ENCODE data around the gene SVIL. TPM values are rescaled to one million over a fixed set of nuclear protein-coding genes. Genes with fewer than 3 reads are reported as not detected.

Gene SVIL
- total and polyA plus RNA-seq, 2 donors (not counting 1 experiment from before 2014, with no cell fraction given) = 0.74 to 0.88 TPM

DNA sequence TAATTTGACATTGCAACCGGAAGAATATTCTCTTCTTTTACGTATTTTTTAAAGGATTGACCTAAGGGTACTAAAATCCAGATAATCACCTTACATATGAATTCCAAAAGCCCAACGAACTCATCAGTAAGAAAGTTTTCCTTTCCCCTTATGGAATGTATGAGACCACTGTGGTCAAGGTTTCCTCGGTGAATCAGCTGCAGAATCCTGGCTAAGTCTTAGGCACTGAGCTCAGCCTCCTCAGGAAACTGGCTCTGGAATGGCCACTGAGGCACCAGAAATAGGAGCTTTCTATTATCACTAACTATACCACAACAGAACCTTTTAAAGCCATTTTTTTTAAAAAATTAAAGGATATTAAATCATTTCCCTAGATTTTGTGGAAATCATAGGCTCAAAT lies 21.0 kb downstream of the SVIL start:
- Histone ChIP-seq H3K4me1 (ENCODE audit: control insufficient read depth in 2 of 2, insufficient read depth in 2 of 2, low read length in 2 of 2) (no peaks in the 10 kb centered on the region), H3K9me3 (ENCODE audit: control extremely low read depth in 1 of 3, control insufficient read depth in 2 of 3, insufficient read depth in 1 of 3, low read length in 2 of 3) (peaks cover 0 to 14% (median 5%) of the 10 kb centered on the region in 3 donors), H3K27ac (ENCODE audit: low read length in 2 of 2) (no peak overlapping the region), H3K4me3 (ENCODE audit: control extremely low read depth in 1 of 5, extremely low read depth in 1 of 5, insufficient read depth in 1 of 5, low read depth in 2 of 5, low read length in 4 of 5) (no peak overlapping the region), H3K9ac (ENCODE audit: low read length) (no peak overlapping the region), H4K20me1 (ENCODE audit: control insufficient read depth, insufficient read depth, low read length, poor library complexity, severe bottlenecking) (no peaks in the 10 kb centered on the region), H3K27me3 (replicated peaks in 1 of 4; ENCODE audit: control extremely low read depth in 1 of 4, control insufficient read depth in 3 of 4, insufficient read depth in 4 of 4, low read length in 3 of 4) (no peaks in the 10 kb centered on the region), H3K4me2 (replicated peaks; ENCODE audit: low read depth, low read length, poor library complexity, severe bottlenecking) (no peak overlapping the region), H3K36me3 (replicated peaks in 1 of 2; ENCODE audit: control extremely low read depth in 1 of 2, control insufficient read depth in 1 of 2, extremely low read depth in 1 of 2, insufficient read depth in 2 of 2, low read length in 1 of 2) (no peaks in the 10 kb centered on the region), H2AFZ (ENCODE audit: insufficient read depth, low read depth, low read length, poor library complexity, severe bottlenecking) (no peak overlapping the region), H3K79me2 (ENCODE audit: control insufficient read depth, insufficient read depth, low read length) (no peaks in the 10 kb centered on the region)
- POLR2A ChIA-PET = no interaction called here
- 100% methylated on average over 2 of the region's 4 CpGs for WGBS (ENCODE audit: insufficient coverage)
- no peak overlapping the region for H3K27ac Mint-ChIP-seq
- ATAC-seq (ENCODE audit: low read depth) = no peak
- no peak for DNase-seq
- peaks cover 2% of the 10 kb centered on the region for H3K9me3 Mint-ChIP-seq (ENCODE audit: insufficient read depth)
- CTCF ChIA-PET = no interaction called here
- no peak overlapping the region for H3K4me3 Mint-ChIP-seq
- peaks cover 6% of the 10 kb centered on the region for H3K27me3 Mint-ChIP-seq
- H3K4me1 Mint-ChIP-seq = no peaks in the 10 kb centered on the region
- no peak for TF ChIP-seq EZH2 (IDR thresholded peaks at IDR 0.05; ENCODE audit: borderline replicate concordance, insufficient read depth, low read depth, low read length, poor library complexity, severe bottlenecking)
- TF ChIP-seq, protein P1, sequence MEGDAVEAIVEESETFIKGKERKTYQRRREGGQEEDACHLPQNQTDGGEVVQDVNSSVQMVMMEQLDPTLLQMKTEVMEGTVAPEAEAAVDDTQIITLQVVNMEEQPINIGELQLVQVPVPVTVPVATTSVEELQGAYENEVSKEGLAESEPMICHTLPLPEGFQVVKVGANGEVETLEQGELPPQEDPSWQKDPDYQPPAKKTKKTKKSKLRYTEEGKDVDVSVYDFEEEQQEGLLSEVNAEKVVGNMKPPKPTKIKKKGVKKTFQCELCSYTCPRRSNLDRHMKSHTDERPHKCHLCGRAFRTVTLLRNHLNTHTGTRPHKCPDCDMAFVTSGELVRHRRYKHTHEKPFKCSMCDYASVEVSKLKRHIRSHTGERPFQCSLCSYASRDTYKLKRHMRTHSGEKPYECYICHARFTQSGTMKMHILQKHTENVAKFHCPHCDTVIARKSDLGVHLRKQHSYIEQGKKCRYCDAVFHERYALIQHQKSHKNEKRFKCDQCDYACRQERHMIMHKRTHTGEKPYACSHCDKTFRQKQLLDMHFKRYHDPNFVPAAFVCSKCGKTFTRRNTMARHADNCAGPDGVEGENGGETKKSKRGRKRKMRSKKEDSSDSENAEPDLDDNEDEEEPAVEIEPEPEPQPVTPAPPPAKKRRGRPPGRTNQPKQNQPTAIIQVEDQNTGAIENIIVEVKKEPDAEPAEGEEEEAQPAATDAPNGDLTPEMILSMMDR (IDR thresholded peaks at IDR 0.05) = no peak
- intact Hi-C loops (cut with micrococcal nuclease) = no loop called here

DNA sequence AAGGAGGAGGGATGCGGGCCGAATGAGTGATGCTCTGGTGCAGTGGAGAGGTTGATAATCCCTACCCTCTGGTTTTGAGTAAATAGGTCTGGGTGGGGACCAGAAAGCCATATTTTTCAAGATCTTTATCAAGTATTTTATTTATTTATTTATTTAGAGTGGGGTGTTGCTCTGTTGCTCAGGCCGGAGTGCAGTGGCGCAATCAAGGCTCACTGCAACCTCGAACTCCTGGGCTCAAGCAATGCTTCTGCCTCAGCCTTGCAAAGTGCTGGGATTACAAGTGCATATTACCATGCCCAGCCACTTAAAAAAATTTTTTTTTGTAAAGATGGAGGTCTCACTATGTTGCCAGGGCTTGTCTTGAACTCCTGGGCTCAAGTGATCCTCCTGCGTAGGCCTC lies 21.6 kb downstream of the SVIL start:
- H3K4me2 ChIP-seq (replicated peaks; ENCODE audit: low read depth, low read length, poor library complexity, severe bottlenecking) = no peak overlapping the region

More for the DNA sequence above, 21.6 kb downstream of the SVIL start:
- H3K27me3 Mint-ChIP-seq = peaks cover 6% of the 10 kb centered on the region
- no peak for TF ChIP-seq EZH2 (IDR thresholded peaks at IDR 0.05; ENCODE audit: borderline replicate concordance, insufficient read depth, low read depth, low read length, poor library complexity, severe bottlenecking)
- TF ChIP-seq, protein P1 (IDR thresholded peaks at IDR 0.05) = no peak
- intact Hi-C loops (cut with micrococcal nuclease) = no loop called here
- ChIA-PET CTCF (no interaction called here), POLR2A (no interaction called here)
- no peak overlapping the region for H3K4me3 Mint-ChIP-seq
- H2AFZ ChIP-seq (ENCODE audit: insufficient read depth, low read depth, low read length, poor library complexity, severe bottlenecking) = no peak overlapping the region
- H3K4me3 ChIP-seq (ENCODE audit: control extremely low read depth in 1 of 5, extremely low read depth in 1 of 5, insufficient read depth in 1 of 5, low read depth in 2 of 5, low read length in 4 of 5) = no peak overlapping the region
- H3K27ac Mint-ChIP-seq = no peak overlapping the region
- no peaks in the 10 kb centered on the region for H4K20me1 ChIP-seq (ENCODE audit: control insufficient read depth, insufficient read depth, low read length, poor library complexity, severe bottlenecking)
- no peaks in the 10 kb centered on the region for H3K27me3 ChIP-seq (replicated peaks in 1 of 4; ENCODE audit: control extremely low read depth in 1 of 4, control insufficient read depth in 3 of 4, insufficient read depth in 4 of 4, low read length in 3 of 4)
- DNase-seq (no peak), ATAC-seq (ENCODE audit: low read depth) (no peak)
- H3K9ac ChIP-seq (ENCODE audit: low read length) = no peak overlapping the region
- H3K36me3 ChIP-seq (replicated peaks in 1 of 2; ENCODE audit: control extremely low read depth in 1 of 2, control insufficient read depth in 1 of 2, extremely low read depth in 1 of 2, insufficient read depth in 2 of 2, low read length in 1 of 2) = no peaks in the 10 kb centered on the region
- no peaks in the 10 kb centered on the region for H3K79me2 ChIP-seq (ENCODE audit: control insufficient read depth, insufficient read depth, low read length)
- H3K9me3 Mint-ChIP-seq (ENCODE audit: insufficient read depth) = peaks cover 2% of the 10 kb centered on the region
- no peaks in the 10 kb centered on the region for H3K4me1 ChIP-seq (ENCODE audit: control insufficient read depth in 2 of 2, insufficient read depth in 2 of 2, low read length in 2 of 2)
- no peak overlapping the region for H3K27ac ChIP-seq (ENCODE audit: low read length in 2 of 2)
- no CpG with 5 or more reads among the region's 6 CpGs for WGBS (ENCODE audit: insufficient coverage)
- H3K4me1 Mint-ChIP-seq = no peaks in the 10 kb centered on the region
- peaks cover 0 to 20% (median 7%) of the 10 kb centered on the region in 3 donors for H3K9me3 ChIP-seq (ENCODE audit: control extremely low read depth in 1 of 3, control insufficient read depth in 2 of 3, insufficient read depth in 1 of 3, low read length in 2 of 3)
